ENCODE data around the gene PARP1. TPM values are rescaled to one million over a fixed set of nuclear protein-coding genes. Genes with fewer than 3 reads are reported as not detected.
A peak's percentile ranks its signal among the peaks of the same experiment; 100 is the strongest.

Gene PARP1
- total RNA-seq, 1 experiment from 2014 or later = 376 TPM

GRCh38 chr1:226407497-226408284 lies at the start of gene PARP1 (continued):
- TF ChIP-seq MAX (CRISPR knock-in tag; IDR thresholded peaks at IDR 0.05) (peak; percentile 30; the same call in 1 of the 2 replicates), CBFB (CRISPR knock-in tag; IDR thresholded peaks at IDR 0.05; ENCODE audit: low read depth) (no peak), AFF4 (CRISPR knock-in tag; IDR thresholded peaks at IDR 0.05; ENCODE audit: borderline replicate concordance) (no peak), CTCF (IDR thresholded peaks at IDR 0.05) (peak; percentile 86), ELF4 (CRISPR knock-in tag; IDR thresholded peaks at IDR 0.05; ENCODE audit: low read depth) (no peak), HMGXB4 (CRISPR knock-in tag; IDR thresholded peaks at IDR 0.05) (peak; percentile 70; the same call in 1 of the 2 replicates), CDX4 (CRISPR knock-in tag; IDR thresholded peaks at IDR 0.05; ENCODE audit: borderline replicate concordance) (no peak), CREM (CRISPR knock-in tag; IDR thresholded peaks at IDR 0.05) (peak; percentile 66), GABPB1 (CRISPR knock-in tag; IDR thresholded peaks at IDR 0.05) (0 out of 2 replicates have a peak, but pooled peaks have one; percentile 48), PRDM15 (CRISPR knock-in tag; IDR thresholded peaks at IDR 0.05) (no peak), HMGA2 (CRISPR knock-in tag; IDR thresholded peaks at IDR 0.05) (no peak), EMX1 (CRISPR knock-in tag; IDR thresholded peaks at IDR 0.05) (no peak), PRRX2 (CRISPR knock-in tag; IDR thresholded peaks at IDR 0.05) (0 out of 2 replicates have a peak, but pooled peaks have one; percentile 51), ZNF396 (CRISPR knock-in tag; IDR thresholded peaks at IDR 0.05; ENCODE audit: borderline replicate concordance) (no peak; the same call in 1 of the 2 replicates), STAT6 (CRISPR knock-in tag; conservative IDR thresholded peaks at IDR 0.05; ENCODE audit: low read depth) (no peak), FOXP4 (CRISPR knock-in tag; IDR thresholded peaks at IDR 0.05) (0 out of 2 replicates have a peak, but pooled peaks have one; percentile 45)

Measured in WTC11 (cell line).